ENCODE data around the gene PSTPIP1. TPM values are rescaled to one million over a fixed set of nuclear protein-coding genes. Genes with fewer than 3 reads are reported as not detected.
A peak's percentile ranks its signal among the peaks of the same experiment; 100 is the strongest.

PSTPIP1 gene
- total RNA-seq, 1 donor from 2014 or later: 0.40 TPM

- no peak for DNase-seq (ENCODE audit: low read depth in 2 of 2)
Measured at GRCh38 chr15:77068633-77069032, 73.7 kb downstream of the PSTPIP1 start.

GRCh38 chr15:77069521-77070121, 74.7 kb downstream of the PSTPIP1 start:
- DNase-seq (ENCODE audit: low read depth in 2 of 2): peak in 1 of 2 donors; percentile 27

DNA sequence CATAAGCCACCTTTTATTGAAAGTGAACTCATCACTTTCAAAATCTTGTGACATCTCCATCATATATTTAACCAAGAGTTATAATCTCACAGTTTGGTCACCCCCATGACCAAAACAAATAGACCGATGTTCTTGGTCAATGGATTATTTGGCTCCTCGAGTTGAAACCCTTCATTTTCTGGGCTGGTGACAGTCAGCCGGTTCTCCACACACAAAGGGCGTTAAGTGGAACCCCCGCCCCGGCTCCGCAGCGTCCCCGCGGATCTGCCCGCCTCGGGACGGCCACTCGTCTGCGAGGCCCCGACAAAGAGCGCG, 75.2 kb downstream of the PSTPIP1 start:
- no peak for DNase-seq (ENCODE audit: low read depth in 2 of 2)

DNA sequence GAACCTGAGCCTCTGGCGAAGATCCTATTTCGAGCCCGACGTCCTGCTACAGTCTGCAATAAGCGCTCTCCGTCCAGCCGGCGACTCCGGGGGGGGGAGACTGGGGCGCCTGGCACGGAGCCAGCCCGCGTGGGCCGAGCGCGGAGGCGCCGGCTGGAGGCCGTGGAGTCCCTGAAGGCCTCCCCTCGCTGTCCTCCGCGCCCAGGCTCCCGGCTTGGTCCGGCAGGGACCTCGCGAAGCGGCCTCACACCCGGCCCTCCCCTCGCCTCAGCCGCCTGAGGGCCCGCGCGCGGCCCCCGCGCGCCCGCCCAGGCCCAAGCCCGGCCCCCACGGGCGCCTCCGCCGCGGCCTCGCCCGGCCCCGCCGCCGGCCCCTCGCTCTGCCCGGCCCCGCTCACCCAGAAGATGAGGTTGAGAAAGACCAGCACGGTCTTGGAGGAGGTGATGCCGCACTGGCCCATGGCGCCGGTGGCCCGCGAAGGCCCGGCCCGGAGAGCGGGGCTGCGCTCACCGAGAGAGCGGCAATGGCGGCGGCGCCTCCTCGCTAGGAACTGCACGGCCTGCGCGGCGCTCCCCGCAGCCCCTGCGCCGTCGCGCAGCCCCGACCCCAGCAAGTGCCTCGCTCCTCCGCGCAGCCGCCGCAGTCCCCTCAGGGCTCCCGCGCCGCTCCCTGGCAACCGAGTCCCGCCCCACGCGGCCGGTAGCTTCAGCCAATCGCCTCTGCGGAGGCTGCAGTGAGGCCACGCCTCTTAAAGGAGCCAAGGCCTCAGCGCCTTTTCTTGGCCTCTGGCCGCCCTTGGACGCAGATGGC, 75.8 kb downstream of the PSTPIP1 start, which contains the start of gene TSPAN3:
TSPAN3 (minus strand) TSS at position 615 of the 810 bp plus-strand sequence; CDS start at position 460, 155 bp downstream.
- peak; percentile 94 to 95 for DNase-seq (ENCODE audit: low read depth in 2 of 2)

DNA sequence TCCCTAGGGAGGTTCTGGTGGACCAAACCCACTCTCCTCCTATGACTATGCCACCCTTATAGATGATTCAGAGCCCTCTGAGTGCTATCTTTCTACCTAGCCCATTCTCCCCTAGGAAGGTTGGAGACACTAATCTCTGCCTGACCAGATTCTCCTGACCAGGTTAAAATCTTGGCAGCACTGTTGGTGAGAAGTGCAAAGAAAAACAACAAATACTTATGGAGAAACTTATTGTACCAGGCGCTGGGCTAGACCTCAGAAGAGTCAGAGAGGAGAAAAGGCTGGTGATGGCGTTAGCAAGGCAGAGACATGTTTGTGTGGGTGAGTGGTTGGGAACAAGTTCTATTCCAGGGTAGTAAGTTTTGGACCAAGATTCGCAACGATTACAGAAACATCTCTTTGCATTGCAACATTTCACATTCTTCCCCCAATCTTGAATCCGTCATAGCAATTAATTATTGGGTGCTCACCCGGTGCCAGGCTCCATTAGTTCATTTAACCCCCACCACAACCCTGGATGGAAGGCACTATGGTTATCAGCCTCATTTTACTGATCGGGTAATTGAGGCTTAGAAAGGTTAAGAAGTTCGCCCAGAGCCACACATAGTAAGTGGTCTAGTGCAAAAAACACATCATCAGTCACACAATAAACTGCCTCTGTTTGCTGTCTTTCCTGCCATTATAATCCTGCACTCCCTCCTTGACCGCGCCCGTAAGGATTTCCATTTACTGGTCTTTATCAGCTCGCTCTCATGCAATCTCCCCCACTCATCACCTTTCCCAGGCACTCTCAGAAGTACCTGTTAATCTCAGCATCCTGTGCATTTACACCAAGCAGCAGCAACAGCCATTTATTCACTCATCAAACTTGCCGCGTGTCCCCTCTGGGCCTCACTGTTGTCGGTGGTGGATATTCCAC, 76.6 kb downstream of the PSTPIP1 start:
- DNase-seq (ENCODE audit: low read depth in 2 of 2): no peak

DNA sequence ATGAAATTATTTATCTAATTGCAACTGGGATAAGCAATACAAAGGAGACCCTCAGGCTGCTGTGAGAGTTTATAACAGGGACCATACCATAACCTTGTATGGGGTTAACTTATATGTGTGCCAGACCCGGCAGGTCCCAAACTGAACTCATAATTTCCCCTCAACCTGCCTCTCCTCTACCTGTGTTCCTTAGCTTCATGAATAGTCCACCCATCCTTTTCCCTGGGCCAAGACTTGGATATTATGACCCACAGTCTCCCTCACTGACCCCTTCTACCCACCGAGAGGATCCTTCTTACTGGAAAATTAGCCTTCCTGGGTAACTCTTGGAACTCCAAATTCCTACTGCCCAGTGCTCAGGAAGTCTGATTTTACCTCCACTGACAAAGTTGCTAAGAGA, 79.4 kb downstream of the PSTPIP1 start:
- DNase-seq (ENCODE audit: low read depth in 2 of 2): no peak

GRCh38 chr15:77075528-77075927, 80.6 kb downstream of the PSTPIP1 start:
- no peak for DNase-seq (ENCODE audit: low read depth in 2 of 2)

DNA sequence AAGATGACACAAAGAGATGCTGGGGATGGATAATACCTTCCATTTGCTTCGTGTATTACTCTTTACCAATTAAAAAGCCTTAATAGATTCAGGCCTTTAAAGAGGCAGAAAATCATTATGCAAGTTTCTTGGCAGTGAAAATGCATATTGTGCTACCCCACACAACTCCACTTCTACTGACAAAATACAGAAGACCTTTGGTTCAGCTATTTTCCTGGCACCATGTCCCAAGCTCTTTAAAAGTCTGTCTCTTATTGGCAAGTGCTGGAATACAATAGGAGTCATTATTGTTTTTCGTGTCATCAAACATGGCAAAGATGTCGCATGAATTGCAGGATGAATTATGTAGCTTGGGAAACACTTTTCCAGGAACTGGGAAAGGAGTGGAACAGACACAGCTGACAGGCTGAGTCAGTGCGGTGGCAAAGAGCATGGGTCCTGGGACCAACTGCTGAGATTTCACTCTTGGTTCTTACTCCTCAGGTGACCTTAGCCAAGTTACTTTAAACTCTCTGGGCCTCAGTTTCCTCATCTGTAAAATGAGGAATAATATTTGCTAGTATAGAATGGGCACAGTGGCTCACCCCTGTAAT, 81.5 kb downstream of the PSTPIP1 start:
- peak in 1 of 2 donors; percentile 40 for DNase-seq (ENCODE audit: low read depth in 2 of 2)

- no peak for DNase-seq (ENCODE audit: low read depth in 2 of 2)
Measured at GRCh38 chr15:77081971-77082370, 87.0 kb downstream of the PSTPIP1 start.

DNA sequence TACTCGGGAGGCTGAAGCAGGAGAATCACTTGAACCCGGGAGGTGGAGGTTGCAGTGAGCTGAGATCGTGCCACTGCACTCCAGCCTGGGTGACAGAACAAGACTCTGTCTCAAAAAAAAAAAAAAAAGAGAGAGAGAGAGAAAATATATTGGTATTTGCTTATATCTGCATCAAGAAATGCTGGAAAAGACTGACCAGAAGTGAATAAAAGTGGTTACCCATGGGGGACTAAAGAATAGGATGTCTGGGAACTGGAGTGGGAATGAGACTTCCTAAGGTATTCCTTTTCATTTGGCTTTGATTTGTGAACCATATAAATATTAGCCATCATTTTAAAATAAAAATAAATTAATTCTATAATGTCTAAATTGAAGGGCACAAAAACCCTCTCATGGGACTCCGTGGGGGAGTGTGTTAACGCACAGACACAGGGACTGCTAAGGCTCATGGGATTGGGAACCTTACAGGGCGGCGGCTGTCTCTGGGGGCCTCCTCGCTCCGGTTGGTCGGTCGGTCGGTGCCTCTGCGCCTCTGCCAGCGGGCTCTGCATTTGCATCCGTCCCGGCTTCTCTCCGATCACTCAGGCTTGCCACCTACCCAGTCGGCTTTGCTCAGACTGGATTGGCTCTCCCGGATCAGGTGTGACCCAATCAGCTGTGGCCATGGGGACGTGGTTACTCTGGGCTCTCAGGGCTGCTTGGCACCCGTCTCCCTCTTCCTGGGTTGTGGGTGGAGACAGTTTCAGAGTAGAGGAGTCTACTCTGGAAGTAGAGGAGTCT, 88.6 kb downstream of the PSTPIP1 start:
- DNase-seq (ENCODE audit: low read depth in 2 of 2): peak; percentile 47 to 56

DNA sequence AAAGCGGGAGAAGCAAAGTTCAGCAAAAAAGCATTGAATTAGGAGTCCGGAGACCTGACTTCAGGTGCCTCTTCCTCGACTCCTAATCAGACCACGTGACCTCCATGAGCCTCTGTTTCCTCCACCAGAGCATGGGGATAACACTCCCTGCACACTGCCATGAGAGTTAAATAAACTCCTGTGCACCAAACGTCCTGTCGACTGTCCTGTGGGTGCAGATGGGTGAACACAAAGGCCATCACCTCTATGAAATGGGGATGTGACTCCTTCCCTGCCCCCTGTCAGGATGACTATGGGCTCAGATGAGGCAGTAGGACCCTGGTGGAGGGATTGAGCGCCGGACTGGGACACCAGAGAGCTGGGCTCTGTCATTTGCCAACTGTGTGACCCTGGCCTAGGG, 89.5 kb downstream of the PSTPIP1 start:
- DNase-seq (ENCODE audit: low read depth in 2 of 2): no peak

- peak; percentile 17 to 27 for DNase-seq (ENCODE audit: low read depth in 2 of 2)
Measured at GRCh38 chr15:77085297-77085696, 90.4 kb downstream of the PSTPIP1 start.

Other genes starting within 250 kb of the PSTPIP1 start
- 3.9 and 11.5 TPM in 2 replicates for gene SCAPER, start 89.8 kb upstream of the PSTPIP1 start, total RNA-seq
- 28.1 and 42.3 TPM in 2 replicates for gene RCN2, start 63.4 kb upstream of the PSTPIP1 start, total RNA-seq
- 164 and 170 TPM in 2 replicates for gene TSPAN3, start 76.0 kb downstream of the PSTPIP1 start, total RNA-seq

Measured in lung microvascular endothelial cell (primary cell).